HL-60/S4 (cell line): ENCODE data around the gene TRAF1.

Source experiments
- in situ Hi-C: fragments of 300-500 bp; cut with MboI; formaldehyde crosslinking; loops from 2 replicates; pipeline ENCODE4 v1.14.3; 2022; ENCODE audit warnings: low sequenced_read_pairs

Gene TRAF1

DNA sequence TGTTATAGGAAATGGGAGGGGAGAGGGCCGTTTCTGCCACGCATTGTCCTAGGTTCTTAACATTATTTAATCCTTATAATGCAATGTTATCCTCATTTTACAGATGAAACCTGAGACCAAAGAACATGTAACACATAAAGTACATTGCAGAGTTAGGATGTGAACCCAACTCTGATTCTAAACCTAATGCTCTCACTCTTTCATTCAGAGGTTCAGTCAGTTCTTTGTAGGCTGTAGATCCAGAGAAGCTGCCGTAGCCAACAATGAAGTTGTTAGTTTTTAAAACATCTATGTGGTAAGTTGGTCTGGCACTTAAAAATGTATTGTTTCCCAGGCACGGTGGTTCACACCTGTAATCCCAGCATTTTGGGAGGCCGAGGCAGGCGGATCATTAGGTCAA, 73.4 kb downstream of the TRAF1 start:
- in situ Hi-C loops, result no loop called here
